C4-2B (cell line): Measurements from ENCODE around the gene PRKG1.
"Not testable (repeated sequence)": the region's sequence is repeated elsewhere in the genome, so short reads cannot be mapped to it uniquely, and the experiment has no call there.

Experiments used
- H3K27ac ChIP-seq: fragments of 450-650 bp; 2 replicates; pipeline ENCODE4 v1.5.1; 2017
- CTCF ChIP-seq: fragments of 450-650 bp; conservative IDR thresholded peaks from 2 replicates; pipeline ENCODE4 v1.5.1; 2017; ENCODE audit warnings: mild to moderate bottlenecking
- ZFX ChIP-seq: fragments of 450-650 bp; IDR thresholded peaks from 2 replicates; pipeline ENCODE4 v1.6.1; 2017

Gene PRKG1

GRCh38 chr10:51744235-51745000 lies 670.1 kb downstream of the PRKG1 start:
- H3K27ac ChIP-seq, result no peak overlapping the region
- TF ChIP-seq CTCF (no peak), ZFX (no peak)

- TF ChIP-seq ZFX, result no peak
- TF ChIP-seq CTCF, result no peak
- no peak overlapping the region for H3K27ac ChIP-seq
Measured at GRCh38 chr10:51745397-51745796, 671.1 kb downstream of the PRKG1 start.

DNA sequence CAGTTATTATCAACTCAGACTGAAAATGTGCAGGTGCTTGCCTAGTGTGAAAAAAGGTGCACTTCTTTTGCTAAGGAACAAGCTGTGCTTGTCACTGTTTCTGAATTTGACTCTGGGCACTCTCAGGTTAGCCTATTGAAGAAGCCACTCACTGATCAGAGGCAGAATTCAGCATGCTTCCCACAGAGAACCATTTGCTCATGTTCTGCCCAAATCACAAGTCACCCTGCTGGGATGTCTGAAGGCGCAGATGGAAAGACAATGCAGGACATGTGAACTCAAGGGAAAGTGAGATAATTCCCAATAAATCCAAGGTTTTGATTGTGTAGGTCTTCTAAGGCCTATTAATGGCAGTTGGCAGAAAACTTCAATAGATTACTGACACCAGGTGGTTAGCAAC lies 672.9 kb downstream of the PRKG1 start:
- H3K27ac ChIP-seq, result no peak overlapping the region
- no peak for TF ChIP-seq CTCF
- no peak for TF ChIP-seq ZFX

DNA sequence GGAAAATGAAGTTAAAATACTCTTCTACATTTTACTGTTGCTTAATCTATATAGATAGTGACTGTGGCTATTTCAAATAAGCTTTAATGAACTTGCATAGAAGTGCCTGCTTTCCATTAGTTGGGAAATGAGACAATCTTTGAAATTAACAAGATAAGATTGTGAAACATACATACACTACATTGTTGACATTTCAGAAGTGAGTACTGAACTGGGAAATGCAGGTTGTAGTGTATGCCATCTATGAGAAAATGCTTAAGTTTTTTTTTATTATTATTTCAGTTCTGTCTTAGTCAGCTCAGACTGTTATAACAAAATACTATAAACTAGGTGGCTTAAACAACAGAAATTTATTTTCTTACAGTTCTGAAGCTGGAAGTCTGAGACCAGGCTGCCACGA lies 674.7 kb downstream of the PRKG1 start:
- TF ChIP-seq CTCF, result no peak
- no peak for TF ChIP-seq ZFX
- H3K27ac ChIP-seq, result no peak overlapping the region

DNA sequence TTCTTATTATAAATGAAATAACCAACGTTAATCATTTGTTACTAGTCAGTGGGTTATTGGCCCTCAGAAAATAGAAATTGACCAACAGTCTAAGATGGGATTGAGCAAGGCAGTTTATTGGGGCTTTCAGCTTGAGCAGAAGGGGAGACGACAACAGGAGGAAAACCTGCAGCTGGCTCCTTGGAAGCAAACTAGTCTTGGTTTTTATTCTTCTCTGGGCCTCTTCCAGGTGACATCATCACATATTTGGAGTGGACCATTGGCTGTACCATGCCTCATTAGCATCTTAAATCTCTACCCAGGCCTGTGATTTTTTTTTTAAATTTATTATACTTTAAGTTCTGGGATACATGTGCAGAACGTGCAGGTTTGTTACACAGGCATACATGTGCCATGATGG lies 684.1 kb downstream of the PRKG1 start:
- H3K27ac ChIP-seq, result no peak overlapping the region
- TF ChIP-seq ZFX (no peak), CTCF (no peak)

GRCh38 chr10:51758838-51759237 lies 684.6 kb downstream of the PRKG1 start:
- not testable (repeated sequence) for H3K27ac ChIP-seq

GRCh38 chr10:51759896-51760534 lies 685.7 kb downstream of the PRKG1 start:
- TF ChIP-seq ZFX (no peak), CTCF (no peak)
- H3K27ac ChIP-seq, result no peak overlapping the region
